Putamen (tissue), 1 donor: ENCODE measurements around the gene RPS6KA2.

Experiments used
- DNase-seq: peaks from one replicate; pipeline ENCODE4 v3.0.0-alpha.2; 2016; ENCODE audit warnings: low spot score

The RPS6KA2 gene

GRCh38 chr6:166467436-166468000 lies 159.5 kb downstream of the RPS6KA2 start:
- no peak for DNase-seq

GRCh38 chr6:166466178-166467122 lies 160.6 kb downstream of the RPS6KA2 start:
- no peak for DNase-seq

- DNase-seq: peak; percentile 57
Observed at GRCh38 chr6:166465671-166466087, 161.4 kb downstream of the RPS6KA2 start.

- no peak for DNase-seq
Observed at GRCh38 chr6:166465003-166465399, 162.1 kb downstream of the RPS6KA2 start.

GRCh38 chr6:166464068-166465002 lies 162.7 kb downstream of the RPS6KA2 start:
- DNase-seq: no peak

- no peak for DNase-seq
Observed at GRCh38 chr6:166463359-166464067, 163.5 kb downstream of the RPS6KA2 start.

GRCh38 chr6:166462461-166463135 lies 164.5 kb downstream of the RPS6KA2 start:
- DNase-seq: no peak

GRCh38 chr6:166461821-166462460 lies 165.1 kb downstream of the RPS6KA2 start:
- DNase-seq: no peak

GRCh38 chr6:166460473-166461437 lies 166.3 kb downstream of the RPS6KA2 start:
- no peak for DNase-seq

- no peak for DNase-seq
Observed at GRCh38 chr6:166459906-166460305, 167.1 kb downstream of the RPS6KA2 start.

- DNase-seq: no peak
Observed at GRCh38 chr6:166459272-166459671, 167.8 kb downstream of the RPS6KA2 start.

GRCh38 chr6:166456395-166457156 lies 170.5 kb downstream of the RPS6KA2 start:
- peak; percentile 35 for DNase-seq

GRCh38 chr6:166454692-166455515 lies 172.1 kb downstream of the RPS6KA2 start:
- DNase-seq: no peak

GRCh38 chr6:166453651-166454050 lies 173.4 kb downstream of the RPS6KA2 start:
- DNase-seq: no peak

- no peak for DNase-seq
Observed at GRCh38 chr6:166450167-166450873, 176.7 kb downstream of the RPS6KA2 start.

- no peak for DNase-seq
Observed at GRCh38 chr6:166449641-166450040, 177.4 kb downstream of the RPS6KA2 start.

- no peak for DNase-seq
Observed at GRCh38 chr6:166449036-166449435, 178.0 kb downstream of the RPS6KA2 start.
